Measurements from ENCODE around the gene XKR8. TPM values are rescaled to one million over a fixed set of nuclear protein-coding genes. Genes with fewer than 3 reads are reported as not detected.

XKR8 gene
- total and polyA plus RNA-seq, 2 donors (not counting 1 experiment from before 2014, with no cell fraction given): 3.4 to 8.7 TPM

DNA sequence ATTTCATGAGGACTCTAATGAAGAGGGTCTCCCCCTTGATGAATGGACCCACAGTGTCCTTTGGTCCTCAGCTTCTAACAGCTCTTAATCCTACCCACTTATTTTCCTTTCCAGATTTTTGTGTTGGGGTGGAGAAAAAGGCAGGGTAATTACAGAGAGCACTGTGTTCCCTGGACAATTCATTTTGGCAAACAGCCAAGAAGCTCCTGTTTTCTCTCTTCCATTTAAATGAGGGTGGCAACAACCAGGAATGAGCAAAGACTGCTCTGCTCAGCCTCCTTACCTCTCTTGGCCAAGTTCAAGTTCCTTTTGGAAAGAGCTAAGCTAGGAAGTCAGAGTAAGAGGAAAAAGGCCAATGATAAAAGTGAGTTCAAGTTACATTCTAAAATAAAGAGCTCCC, 11.9 kb downstream of the XKR8 start:
- Histone ChIP-seq H3K27ac (ENCODE audit: low read length in 2 of 2) (no peak overlapping the region), H3K4me2 (replicated peaks; ENCODE audit: low read depth, low read length, poor library complexity, severe bottlenecking) (no peak overlapping the region), H2AFZ (ENCODE audit: insufficient read depth, low read depth, low read length, poor library complexity, severe bottlenecking) (no peak overlapping the region), H4K20me1 (ENCODE audit: control insufficient read depth, insufficient read depth, low read length, poor library complexity, severe bottlenecking) (no peaks in the 10 kb centered on the region), H3K27me3 (replicated peaks in 1 of 4; ENCODE audit: control extremely low read depth in 1 of 4, control insufficient read depth in 3 of 4, insufficient read depth in 4 of 4, low read length in 3 of 4) (no peaks in the 10 kb centered on the region), H3K9ac (ENCODE audit: low read length) (no peak overlapping the region), H3K4me1 (ENCODE audit: control insufficient read depth in 2 of 2, insufficient read depth in 2 of 2, low read length in 2 of 2) (no peaks in the 10 kb centered on the region), H3K9me3 (ENCODE audit: control extremely low read depth in 1 of 3, control insufficient read depth in 2 of 3, insufficient read depth in 1 of 3, low read length in 2 of 3) (no peaks in the 10 kb centered on the region), H3K36me3 (replicated peaks in 1 of 2; ENCODE audit: control extremely low read depth in 1 of 2, control insufficient read depth in 1 of 2, extremely low read depth in 1 of 2, insufficient read depth in 2 of 2, low read length in 1 of 2) (peaks cover 0 to 59% of the 10 kb centered on the region in 2 experiments), H3K79me2 (ENCODE audit: control insufficient read depth, insufficient read depth, low read length) (no peaks in the 10 kb centered on the region), H3K4me3 (ENCODE audit: control extremely low read depth in 1 of 5, extremely low read depth in 1 of 5, insufficient read depth in 1 of 5, low read depth in 2 of 5, low read length in 4 of 5) (no peak overlapping the region)
- peaks cover 9% of the 10 kb centered on the region for H3K4me1 Mint-ChIP-seq
- ChIA-PET POLR2A (interaction anchor here (0.6 kb wide), 1 partner anchor 309 kb away, joined by 6 read pairs; no protein-coding TSS in a partner anchor), CTCF (interaction anchor here (1.0 to 2.7 kb wide), 3 partner anchors 8 to 115 kb away, joined by 4 to 15 read pairs (median 5); no protein-coding TSS in a partner anchor)
- no peaks in the 10 kb centered on the region for H3K9me3 Mint-ChIP-seq (ENCODE audit: insufficient read depth)
- ATAC-seq (ENCODE audit: low read depth) (no peak), DNase-seq (no peak)
- intact Hi-C loops (cut with micrococcal nuclease): no loop called here
- no peak overlapping the region for H3K4me3 Mint-ChIP-seq
- no peak overlapping the region for H3K27ac Mint-ChIP-seq
- no peaks in the 10 kb centered on the region for H3K27me3 Mint-ChIP-seq
- no peak for TF ChIP-seq EZH2 (IDR thresholded peaks at IDR 0.05; ENCODE audit: borderline replicate concordance, insufficient read depth, low read depth, low read length, poor library complexity, severe bottlenecking)
- TF ChIP-seq, protein P1, sequence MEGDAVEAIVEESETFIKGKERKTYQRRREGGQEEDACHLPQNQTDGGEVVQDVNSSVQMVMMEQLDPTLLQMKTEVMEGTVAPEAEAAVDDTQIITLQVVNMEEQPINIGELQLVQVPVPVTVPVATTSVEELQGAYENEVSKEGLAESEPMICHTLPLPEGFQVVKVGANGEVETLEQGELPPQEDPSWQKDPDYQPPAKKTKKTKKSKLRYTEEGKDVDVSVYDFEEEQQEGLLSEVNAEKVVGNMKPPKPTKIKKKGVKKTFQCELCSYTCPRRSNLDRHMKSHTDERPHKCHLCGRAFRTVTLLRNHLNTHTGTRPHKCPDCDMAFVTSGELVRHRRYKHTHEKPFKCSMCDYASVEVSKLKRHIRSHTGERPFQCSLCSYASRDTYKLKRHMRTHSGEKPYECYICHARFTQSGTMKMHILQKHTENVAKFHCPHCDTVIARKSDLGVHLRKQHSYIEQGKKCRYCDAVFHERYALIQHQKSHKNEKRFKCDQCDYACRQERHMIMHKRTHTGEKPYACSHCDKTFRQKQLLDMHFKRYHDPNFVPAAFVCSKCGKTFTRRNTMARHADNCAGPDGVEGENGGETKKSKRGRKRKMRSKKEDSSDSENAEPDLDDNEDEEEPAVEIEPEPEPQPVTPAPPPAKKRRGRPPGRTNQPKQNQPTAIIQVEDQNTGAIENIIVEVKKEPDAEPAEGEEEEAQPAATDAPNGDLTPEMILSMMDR (IDR thresholded peaks at IDR 0.05): no peak

- H3K9me3 Mint-ChIP-seq (ENCODE audit: insufficient read depth): no peaks in the 10 kb centered on the region
- ChIA-PET POLR2A (interaction anchor here (0.6 kb wide), 1 partner anchor 308 kb away, joined by 6 read pairs; no protein-coding TSS in a partner anchor), CTCF (interaction anchor here (1.0 to 2.7 kb wide), 3 partner anchors 8 to 116 kb away, joined by 4 to 15 read pairs (median 5); no protein-coding TSS in a partner anchor)
- Histone ChIP-seq H3K27ac (ENCODE audit: low read length in 2 of 2) (no peak overlapping the region), H3K36me3 (replicated peaks in 1 of 2; ENCODE audit: control extremely low read depth in 1 of 2, control insufficient read depth in 1 of 2, extremely low read depth in 1 of 2, insufficient read depth in 2 of 2, low read length in 1 of 2) (peaks cover 0 to 57% of the 10 kb centered on the region in 2 experiments), H3K4me1 (ENCODE audit: control insufficient read depth in 2 of 2, insufficient read depth in 2 of 2, low read length in 2 of 2) (no peaks in the 10 kb centered on the region), H3K4me3 (ENCODE audit: control extremely low read depth in 1 of 5, extremely low read depth in 1 of 5, insufficient read depth in 1 of 5, low read depth in 2 of 5, low read length in 4 of 5) (no peak overlapping the region), H3K4me2 (replicated peaks; ENCODE audit: low read depth, low read length, poor library complexity, severe bottlenecking) (no peak overlapping the region), H2AFZ (ENCODE audit: insufficient read depth, low read depth, low read length, poor library complexity, severe bottlenecking) (no peak overlapping the region), H4K20me1 (ENCODE audit: control insufficient read depth, insufficient read depth, low read length, poor library complexity, severe bottlenecking) (no peaks in the 10 kb centered on the region), H3K9me3 (ENCODE audit: control extremely low read depth in 1 of 3, control insufficient read depth in 2 of 3, insufficient read depth in 1 of 3, low read length in 2 of 3) (no peaks in the 10 kb centered on the region), H3K79me2 (ENCODE audit: control insufficient read depth, insufficient read depth, low read length) (no peaks in the 10 kb centered on the region), H3K27me3 (replicated peaks in 1 of 4; ENCODE audit: control extremely low read depth in 1 of 4, control insufficient read depth in 3 of 4, insufficient read depth in 4 of 4, low read length in 3 of 4) (no peaks in the 10 kb centered on the region), H3K9ac (ENCODE audit: low read length) (no peak overlapping the region)
- no peak for TF ChIP-seq EZH2 (IDR thresholded peaks at IDR 0.05; ENCODE audit: borderline replicate concordance, insufficient read depth, low read depth, low read length, poor library complexity, severe bottlenecking)
- TF ChIP-seq, protein P1 (IDR thresholded peaks at IDR 0.05): no peak
- H3K27me3 Mint-ChIP-seq: no peaks in the 10 kb centered on the region
- no peak for ATAC-seq (ENCODE audit: low read depth)
- 100% methylated on average over 2 of the region's 4 CpGs for WGBS (ENCODE audit: insufficient coverage)
- no peak overlapping the region for H3K27ac Mint-ChIP-seq
- no peak for DNase-seq
- intact Hi-C loops (cut with micrococcal nuclease): no loop called here
- H3K4me3 Mint-ChIP-seq: no peak overlapping the region
- H3K4me1 Mint-ChIP-seq: peaks cover 9% of the 10 kb centered on the region
Observed at GRCh38 chr1:27972141-27972540, 12.4 kb downstream of the XKR8 start.

All from B cell (primary cell).